ENCODE data around the gene HDAC7.

DNA sequence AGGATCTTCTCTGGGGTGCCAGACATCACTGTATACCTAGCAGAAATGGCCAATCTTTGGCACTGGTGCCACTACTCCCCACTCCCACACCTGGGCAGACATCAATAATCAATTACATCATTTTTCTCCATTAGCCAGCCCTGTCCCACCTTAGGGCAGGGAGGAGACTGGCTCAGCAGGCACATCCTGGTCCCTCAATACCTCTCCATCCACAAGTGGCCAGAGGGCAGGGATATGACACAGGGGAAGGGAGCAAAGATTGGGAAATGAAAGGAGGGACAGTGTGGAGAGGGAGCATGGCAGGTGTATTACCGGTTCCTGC lies 71.2 kb downstream of the HDAC7 start:
- TF ChIP-seq, protein P1, sequence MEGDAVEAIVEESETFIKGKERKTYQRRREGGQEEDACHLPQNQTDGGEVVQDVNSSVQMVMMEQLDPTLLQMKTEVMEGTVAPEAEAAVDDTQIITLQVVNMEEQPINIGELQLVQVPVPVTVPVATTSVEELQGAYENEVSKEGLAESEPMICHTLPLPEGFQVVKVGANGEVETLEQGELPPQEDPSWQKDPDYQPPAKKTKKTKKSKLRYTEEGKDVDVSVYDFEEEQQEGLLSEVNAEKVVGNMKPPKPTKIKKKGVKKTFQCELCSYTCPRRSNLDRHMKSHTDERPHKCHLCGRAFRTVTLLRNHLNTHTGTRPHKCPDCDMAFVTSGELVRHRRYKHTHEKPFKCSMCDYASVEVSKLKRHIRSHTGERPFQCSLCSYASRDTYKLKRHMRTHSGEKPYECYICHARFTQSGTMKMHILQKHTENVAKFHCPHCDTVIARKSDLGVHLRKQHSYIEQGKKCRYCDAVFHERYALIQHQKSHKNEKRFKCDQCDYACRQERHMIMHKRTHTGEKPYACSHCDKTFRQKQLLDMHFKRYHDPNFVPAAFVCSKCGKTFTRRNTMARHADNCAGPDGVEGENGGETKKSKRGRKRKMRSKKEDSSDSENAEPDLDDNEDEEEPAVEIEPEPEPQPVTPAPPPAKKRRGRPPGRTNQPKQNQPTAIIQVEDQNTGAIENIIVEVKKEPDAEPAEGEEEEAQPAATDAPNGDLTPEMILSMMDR (conservative IDR thresholded peaks at IDR 0.05 in 1 of 2, IDR thresholded peaks at IDR 0.05 in 1 of 2; ENCODE audit: extremely low read depth in 1 of 2, insufficient read depth in 1 of 2, low read depth in 1 of 2, low read length in 2 of 2) = no peak
- TF ChIP-seq EZH2 (IDR thresholded peaks at IDR 0.05; ENCODE audit: borderline replicate concordance, low read length) = no peak

Data from mammary epithelial cell (primary cell).